Panc1 (cell line): ENCODE results near the gene PAFAH1B1. TPM values are rescaled to one million over a fixed set of nuclear protein-coding genes. Genes with fewer than 3 reads are reported as not detected.

Experiments
- ATAC-seq: fragments of 200-7000 bp; cut with Tn5 transposase; 2 replicates; pipeline ENCODE4 v1.9.1; 2020; ENCODE audit warnings: mild to moderate bottlenecking, moderate library complexity
- BruUV-seq: library from RNA; stranded (reverse); fragments of 400-500 nt; replicated peaks from 2 replicates; lab custom pipeline; 2021; lab: Mats Ljungman, UMichigan
- CTCF ChIA-PET: fragments of 300-600 bp; sonication (Branson Sonifier 250); formaldehyde crosslinking; loops from one replicate; lab custom pipeline; 2022; ENCODE audit warnings: antibody characterized with exemption; lab: Charles Lee
- POLR2A ChIA-PET: fragments of 300-600 bp; sonication (Branson Sonifier 250); formaldehyde crosslinking; loops from one replicate; lab custom pipeline; 2022; ENCODE audit warnings: antibody characterized with exemption; lab: Charles Lee
- DNase-seq: peaks from one replicate; pipeline ENCODE4 v3.0.0-alpha.2; 2010; ENCODE audit warnings: low read depth, low spot score
- H3K27ac ChIP-seq: 2 replicates; pipeline ENCODE4 v1.5.1; 2011; ENCODE audit warnings: mild to moderate bottlenecking, low read length, inconsistent platforms
- H3K27me3 ChIP-seq: fragments of 200-500 bp; sonication (Bioruptor generic); 2 replicates; pipeline ENCODE4 v1.6.0; 2014; ENCODE audit warnings: low read length, inconsistent platforms; ENCODE audit not compliant: control insufficient read depth, insufficient read depth
- H3K36me3 ChIP-seq: fragments of 200-500 bp; sonication (Bioruptor generic); 2 replicates; pipeline ENCODE4 v1.5.1; 2014; ENCODE audit warnings: inconsistent platforms, mild to moderate bottlenecking, low read length, moderate library complexity; ENCODE audit not compliant: control insufficient read depth, insufficient read depth
- H3K4me1 ChIP-seq: 2 replicates; pipeline ENCODE4 v1.5.1; 2011; ENCODE audit warnings: inconsistent platforms, mild to moderate bottlenecking, low read length, moderate library complexity; ENCODE audit not compliant: control insufficient read depth, insufficient read depth
- H3K4me3 ChIP-seq, 2 experiments: 2 replicates each; pipeline ENCODE4 v1.5.1; 2011 to 2012; ENCODE audit warnings: low read depth in 2 of 2, low read length in 2 of 2, mild to moderate bottlenecking in 2 of 2, inconsistent platforms in 1 of 2, moderate library complexity in 1 of 2
- H3K9me3 ChIP-seq: fragments of 200-500 bp; sonication (Bioruptor generic); 2 replicates; pipeline ENCODE4 v1.5.1; 2014; ENCODE audit warnings: low read depth, mild to moderate bottlenecking, inconsistent platforms, low read length, moderate library complexity; ENCODE audit not compliant: control insufficient read depth, insufficient read depth
- POLR2AphosphoS5 ChIP-seq: IDR thresholded peaks from 2 replicates; pipeline ENCODE4 v1.6.1; 2012; ENCODE audit warnings: mild to moderate bottlenecking, low read depth, low read length, moderate library complexity
- REST ChIP-seq, 2 experiments: IDR thresholded peaks; 2 replicates each; pipeline ENCODE4 v1.6.1; 2011 to 2012; ENCODE audit warnings: low read depth in 2 of 2, control low read depth in 1 of 2, low read length in 1 of 2, mild to moderate bottlenecking in 1 of 2, moderate library complexity in 1 of 2; ENCODE audit not compliant: insufficient read depth in 1 of 2
- SIN3A ChIP-seq: IDR thresholded peaks from 2 replicates; pipeline ENCODE4 v1.6.1; 2012; ENCODE audit warnings: low read depth, mild to moderate bottlenecking, low read length, moderate library complexity, borderline replicate concordance; ENCODE audit not compliant: insufficient read depth
- in situ Hi-C: cut with HindIII; loops from 2 replicates; pipeline ENCODE4 v1.10.0; 2016; ENCODE audit warnings: low sequenced_read_pairs, low pct_unique_long_range_greater_than_20kb
- intact Hi-C: fragments of 100-400 bp; cut with micrococcal nuclease; formaldehyde crosslinking; loops from one replicate; pipeline ENCODE4 v1.10.0; 2022; ENCODE audit not compliant: unreplicated experiment
- total RNA-seq: library from RNA; stranded (reverse); gene quantifications from one replicate; pipeline ENCODE4 v1.2.1, GENCODE V29; 2021; ENCODE audit not compliant: unreplicated experiment
- TF ChIP-seq, protein P1 (sequence below): fragments of 450-650 bp; IDR thresholded peaks from 2 replicates; pipeline ENCODE4 v1.5.1; 2017; ENCODE audit warnings: mild to moderate bottlenecking

Gene PAFAH1B1
- total RNA-seq, 1 experiment from 2014 or later: 120 TPM

GRCh38 chr17:2688351-2689342, 95.2 kb downstream of the PAFAH1B1 start:
- ATAC-seq: peak; percentile 40
- no TSS peak for BruUV-seq
- TF ChIP-seq SIN3A (0 out of 2 replicates have a peak, but pooled peaks have one; percentile 14), REST (IDR thresholded peaks at IDR 0.05; ENCODE audit: insufficient read depth in 1 of 2, low read depth in 2 of 2, low read length in 1 of 2) (no peak)
- ChIA-PET CTCF (interaction anchor here (0.6 kb wide), 1 partner anchor 31 kb away, joined by 4 read pairs; no protein-coding TSS in a partner anchor), POLR2A (no interaction called here)
- no peak for DNase-seq
- no peak overlapping the region for H3K4me3 ChIP-seq
- no peaks in the 10 kb centered on the region for H3K27me3 ChIP-seq
- intact Hi-C loops (no loop called here), in situ Hi-C loops (no loop called here)
- H3K9me3 ChIP-seq: no peaks in the 10 kb centered on the region
- peak overlapping the region; percentile 34; the same call in 1 of the 2 replicates for H3K27ac ChIP-seq
- H3K36me3 ChIP-seq: peaks cover 2% of the 10 kb centered on the region; the same call in 1 of the 2 replicates
- H3K4me1 ChIP-seq: peaks cover 14% of the 10 kb centered on the region

DNA sequence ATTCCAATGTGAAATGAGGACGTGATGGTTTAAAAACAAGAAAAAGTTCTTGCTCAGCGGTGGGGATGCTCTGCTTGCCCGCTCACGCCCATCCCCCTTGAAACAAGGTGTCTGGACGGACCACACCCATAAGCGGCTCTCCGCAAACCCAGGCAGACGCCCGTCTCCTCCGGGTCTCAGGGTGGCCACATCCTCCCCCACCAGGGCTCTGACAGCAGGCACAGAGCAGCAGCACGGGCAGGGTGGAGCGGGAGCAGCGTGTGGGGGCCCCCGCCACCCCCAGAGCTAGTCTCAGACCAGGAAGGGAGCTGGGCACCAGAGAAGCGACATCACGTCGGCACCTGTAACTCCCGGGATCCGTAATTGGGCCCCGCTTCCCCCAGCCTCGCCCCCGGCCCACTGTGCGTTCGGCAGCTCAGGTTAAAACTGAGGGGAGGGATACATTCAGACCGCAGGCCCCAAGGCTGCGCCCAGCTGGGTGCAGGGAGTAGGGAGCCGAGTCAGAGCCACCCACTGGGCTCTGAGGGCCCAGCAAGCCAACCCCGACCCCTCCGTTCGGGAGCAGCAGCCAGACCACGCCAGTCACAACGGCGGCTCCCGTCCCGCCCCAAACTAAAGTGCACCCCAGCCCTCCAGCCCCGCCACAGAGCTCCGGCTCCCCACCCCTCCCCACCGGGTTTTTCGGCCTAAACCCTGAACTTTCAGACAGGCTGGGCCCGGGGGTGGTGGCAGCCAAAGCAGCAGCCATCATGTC, 96.1 kb downstream of the PAFAH1B1 start:
- TF ChIP-seq SIN3A: 0 out of 2 replicates have a peak, but pooled peaks have one; percentile 9
- TF ChIP-seq, protein P1, sequence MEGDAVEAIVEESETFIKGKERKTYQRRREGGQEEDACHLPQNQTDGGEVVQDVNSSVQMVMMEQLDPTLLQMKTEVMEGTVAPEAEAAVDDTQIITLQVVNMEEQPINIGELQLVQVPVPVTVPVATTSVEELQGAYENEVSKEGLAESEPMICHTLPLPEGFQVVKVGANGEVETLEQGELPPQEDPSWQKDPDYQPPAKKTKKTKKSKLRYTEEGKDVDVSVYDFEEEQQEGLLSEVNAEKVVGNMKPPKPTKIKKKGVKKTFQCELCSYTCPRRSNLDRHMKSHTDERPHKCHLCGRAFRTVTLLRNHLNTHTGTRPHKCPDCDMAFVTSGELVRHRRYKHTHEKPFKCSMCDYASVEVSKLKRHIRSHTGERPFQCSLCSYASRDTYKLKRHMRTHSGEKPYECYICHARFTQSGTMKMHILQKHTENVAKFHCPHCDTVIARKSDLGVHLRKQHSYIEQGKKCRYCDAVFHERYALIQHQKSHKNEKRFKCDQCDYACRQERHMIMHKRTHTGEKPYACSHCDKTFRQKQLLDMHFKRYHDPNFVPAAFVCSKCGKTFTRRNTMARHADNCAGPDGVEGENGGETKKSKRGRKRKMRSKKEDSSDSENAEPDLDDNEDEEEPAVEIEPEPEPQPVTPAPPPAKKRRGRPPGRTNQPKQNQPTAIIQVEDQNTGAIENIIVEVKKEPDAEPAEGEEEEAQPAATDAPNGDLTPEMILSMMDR: no peak
- TF ChIP-seq REST (IDR thresholded peaks at IDR 0.05; ENCODE audit: insufficient read depth in 1 of 2, low read depth in 2 of 2, low read length in 1 of 2): no peak
- TF ChIP-seq POLR2AphosphoS5: no peak; the same call in 1 of the 2 replicates
- Histone ChIP-seq H3K36me3 (no peaks in the 10 kb centered on the region), H3K9me3 (no peaks in the 10 kb centered on the region), H3K27me3 (no peaks in the 10 kb centered on the region), H3K27ac (no peak overlapping the region), H3K4me1 (peaks cover 14% of the 10 kb centered on the region), H3K4me3 (no peak overlapping the region)
- TSS peak; percentile 66 for BruUV-seq
- ATAC-seq (peak; percentile 29), DNase-seq (no peak)
- ChIA-PET CTCF (interaction anchor here (0.6 kb wide), 1 partner anchor 30 kb away, joined by 4 read pairs; no protein-coding TSS in a partner anchor), POLR2A (no interaction called here)
- intact Hi-C loops: no loop called here
- in situ Hi-C loops: no loop called here
